Endothelial cell of umbilical vein (primary cell): ENCODE results near the gene PM20D2. TPM values are rescaled to one million over a fixed set of nuclear protein-coding genes. Genes with fewer than 3 reads are reported as not detected.

Experiments
- BruUV-seq: library from RNA; stranded (reverse); fragments of 400-500 nt; replicated peaks from 2 replicates; lab custom pipeline; 2021; lab: Mats Ljungman, UMichigan
- CTCF ChIA-PET: fragments of 300-600, 350-600 bp; sonication (Branson Sonifier 250); formaldehyde crosslinking; loops from one replicate; lab custom pipeline; 2021; ENCODE audit warnings: antibody characterized with exemption, inconsistent platforms; lab: Charles Lee
- POLR2A ChIA-PET: fragments of 300-600, 350-600 bp; sonication (Branson Sonifier 250); formaldehyde crosslinking; loops from one replicate; lab custom pipeline; 2021; ENCODE audit warnings: antibody characterized with exemption, inconsistent platforms; lab: Charles Lee
- DNase-seq: peaks from one replicate; pipeline ENCODE4 v3.0.0-alpha.2; 2011; ENCODE audit warnings: low read depth, low spot score
- FAIRE-seq: peaks from 2 replicates; lab custom pipeline; 2011; peaks lifted over from hg19 to GRCh38; lab: Jason Lieb, UNC
- H2AFZ ChIP-seq: 2 replicates; pipeline ENCODE4 v1.6.0; 2012; ENCODE audit warnings: low read depth, low read length, control low read depth, inconsistent platforms
- H3K27ac ChIP-seq: 2 replicates; pipeline ENCODE4 v1.5.1; 2011; ENCODE audit warnings: low read depth, mild to moderate bottlenecking, control low read depth, low read length, moderate library complexity; ENCODE audit not compliant: insufficient read depth
- H3K27me3 ChIP-seq, 2 experiments: 2 replicates each; pipeline versions ENCODE4 v1.6.0 to v1.6.1; 2011; ENCODE audit warnings: low read length in 2 of 2, mixed read lengths in 1 of 2; ENCODE audit not compliant: control insufficient read depth in 2 of 2, insufficient read depth in 2 of 2
- H3K36me3 ChIP-seq, 2 experiments: 2 replicates in 1 of 2; 3 replicates in 1 of 2; pipeline ENCODE4 v1.5.1; 2011; ENCODE audit warnings: low read length in 2 of 2, mild to moderate bottlenecking in 1 of 2, moderate library complexity in 1 of 2; ENCODE audit not compliant: control insufficient read depth in 2 of 2, insufficient read depth in 2 of 2; ENCODE audit errors: extremely low read depth in 1 of 2
- H3K4me1 ChIP-seq: 3 replicates; pipeline ENCODE4 v1.5.1; 2011; ENCODE audit warnings: mild to moderate bottlenecking, low read length; ENCODE audit not compliant: control insufficient read depth, insufficient read depth; ENCODE audit errors: extremely low read depth
- H3K4me2 ChIP-seq: 2 replicates; pipeline ENCODE4 v1.6.1; 2011; ENCODE audit warnings: low read length, control low read depth, mixed read lengths; ENCODE audit not compliant: insufficient read depth
- H3K4me3 ChIP-seq, 3 experiments: fragments of 200-600 bp in 1 of 3; sonication (generic), shearing (Covaris generic) in 1 of 3; replicated peaks in 1 of 3; 2 replicates each; pipeline ENCODE4 v1.5.1; 2011 to 2016; ENCODE audit warnings: control low read depth in 3 of 3, low read length in 3 of 3, mild to moderate bottlenecking in 2 of 3, inconsistent platforms in 1 of 3, low read depth in 1 of 3, moderate library complexity in 1 of 3; ENCODE audit not compliant: insufficient read depth in 1 of 3
- H3K79me2 ChIP-seq: 2 replicates; pipeline ENCODE4 v1.6.0; 2012; ENCODE audit warnings: low read length, inconsistent platforms; ENCODE audit not compliant: control insufficient read depth, insufficient read depth
- H3K9ac ChIP-seq: replicated peaks from 2 replicates; pipeline ENCODE3; 2011; ENCODE audit warnings: low read length, control low read depth; ENCODE audit not compliant: insufficient read depth; ENCODE audit errors: extremely low read depth
- H3K9me1 ChIP-seq: replicated peaks from 3 replicates; pipeline ENCODE4 v1.6.0; 2011; ENCODE audit warnings: mild to moderate bottlenecking, low read length; ENCODE audit not compliant: control insufficient read depth, insufficient read depth; ENCODE audit errors: extremely low read depth
- H3K9me3 ChIP-seq: replicated peaks from 2 replicates; pipeline ENCODE4 v1.5.1; 2012; ENCODE audit warnings: low read length, inconsistent platforms; ENCODE audit not compliant: control insufficient read depth, insufficient read depth
- H4K20me1 ChIP-seq: replicated peaks from 2 replicates; pipeline ENCODE3; 2011; ENCODE audit warnings: mild to moderate bottlenecking, low read length; ENCODE audit not compliant: control insufficient read depth, insufficient read depth; ENCODE audit errors: extremely low read depth
- EZH2 ChIP-seq: IDR thresholded peaks from 2 replicates; pipeline ENCODE4 v1.6.1; 2012; ENCODE audit warnings: borderline replicate concordance, low read depth, mild to moderate bottlenecking, moderate library complexity, low read length, inconsistent platforms; ENCODE audit not compliant: severe bottlenecking
- FOS ChIP-seq: IDR thresholded peaks from 2 replicates; pipeline ENCODE4 v1.6.1; 2011; ENCODE audit warnings: mild to moderate bottlenecking, low read length, moderate library complexity, borderline replicate concordance; ENCODE audit not compliant: insufficient read depth
- MYC ChIP-seq: IDR thresholded peaks from one replicate; pipeline ENCODE4 v1.6.1; 2011; ENCODE audit warnings: mild to moderate bottlenecking, low read depth, low read length
- POLR2AphosphoS5 ChIP-seq: IDR thresholded peaks from 2 replicates; pipeline ENCODE4 v1.6.1; 2012; ENCODE audit warnings: low read depth, mild to moderate bottlenecking, control low read depth, low read length, moderate library complexity; ENCODE audit not compliant: insufficient read depth
- dilution Hi-C: fragments of 300-500 bp; cut with MboI; formaldehyde crosslinking; loops from one replicate; pipeline ENCODE4 v1.15.0; 2019; ENCODE audit warnings: low sequenced_read_pairs; ENCODE audit not compliant: extremely low pct_ligation_motif_present
- intact Hi-C: fragments of 100-400 bp; cut with micrococcal nuclease; formaldehyde crosslinking; loops from one replicate; pipeline ENCODE4 v1.10.0; 2022
- polyA plus RNA-seq, 4 experiments: library from polyadenylated mRNA; depleted of rRNA in 3 of 4; stranded (reverse) in 3 of 4; unstranded in 1 of 4; fragments of >200 nt; gene quantifications; 2 replicates each; pipeline versions ENCODE4 v1.2.1 to v1.2.3, GENCODE V29; 2011 to 2012; ENCODE audit warnings: missing spikeins in 1 of 4
- total RNA-seq: library from RNA; stranded (reverse); gene quantifications from 2 replicates; pipeline ENCODE4 v1.2.3, GENCODE V29; 2021

The PM20D2 gene
- total and polyA plus RNA-seq, 2 donors (not counting 3 experiments of a cell fraction or from before 2014, with no cell fraction given) = 3.0 to 10.9 TPM

DNA sequence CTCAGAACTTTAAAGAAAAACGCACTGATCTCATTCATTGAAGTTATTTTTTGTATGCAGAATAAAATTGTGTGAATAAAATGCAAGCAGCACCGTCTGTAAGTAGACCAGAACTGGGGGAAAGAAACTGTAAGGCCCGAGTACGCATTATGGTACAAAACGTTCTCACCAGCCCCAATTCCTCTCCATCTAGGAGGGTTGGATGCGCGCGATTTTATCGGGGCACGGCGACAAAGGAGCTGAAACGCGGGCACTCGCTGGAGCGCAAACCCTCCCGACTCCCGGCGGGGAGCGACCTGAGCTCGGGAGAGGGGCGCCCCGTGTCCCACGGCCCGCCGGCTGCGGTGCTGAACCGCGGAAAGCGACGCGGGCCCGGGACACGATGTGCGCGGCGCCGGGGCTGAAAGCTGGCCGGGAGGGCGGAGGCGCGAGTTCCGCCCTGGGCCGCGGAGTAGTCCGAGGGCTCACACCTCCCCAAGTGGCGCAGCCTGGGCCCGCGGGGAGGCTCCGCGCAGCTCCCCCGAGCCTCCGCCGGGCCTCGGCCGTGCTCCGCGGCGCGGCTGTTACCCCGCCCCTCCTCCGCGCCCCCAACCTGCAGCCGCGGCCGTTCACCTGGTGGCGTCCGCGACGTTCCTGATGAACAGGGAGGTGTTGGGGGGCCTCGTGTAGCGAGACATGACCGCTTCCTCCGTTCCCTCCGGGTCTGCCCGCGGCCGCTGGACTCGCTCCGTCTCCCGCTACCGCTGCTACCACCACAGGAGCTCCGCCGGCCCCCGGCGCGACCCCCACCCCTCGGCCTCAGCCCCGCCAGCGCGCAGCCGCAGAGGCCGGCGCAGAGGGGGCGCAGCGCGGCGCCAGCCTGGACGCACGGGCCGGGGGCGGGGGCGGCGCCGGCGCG lies 28.4 kb upstream of the PM20D2 start, which contains the start of gene SRSF12:
Gene SRSF12, minus strand, starts transcription at position 861 of the 898 bp plus-strand sequence. Its CDS starts 184 bp downstream, at position 677.
- peak; percentile 30 for DNase-seq
- Histone ChIP-seq H3K27ac (no peak within 1 kb of the TSS), H3K9ac (peak within 1 kb of the TSS; percentile 26), H3K4me3 (peak within 1 kb of the TSS; percentile 33 to 66 (median 52)), H3K9me1 (no peaks in the 10 kb centered on the region), H3K36me3 (no peaks in the 10 kb centered on the region), H3K79me2 (no peaks in the 10 kb centered on the region), H4K20me1 (no peaks in the 10 kb centered on the region), H3K4me1 (peaks cover 9% of the 10 kb centered on the region), H3K27me3 (peaks cover 10 to 26% of the 10 kb centered on the region in 2 experiments), H3K9me3 (no peaks in the 10 kb centered on the region), H3K4me2 (peak within 1 kb of the TSS; percentile 90), H2AFZ (peak within 1 kb of the TSS; percentile 89)
- intact Hi-C loops = no loop called here
- TF ChIP-seq EZH2 (peak; percentile 71), MYC (no peak), POLR2AphosphoS5 (no peak)
- ChIA-PET POLR2A (interaction anchor here (1.5 kb wide), 1 partner anchor 37 kb away, joined by 3 read pairs; the partner anchor contains the start of gene PNRC1), CTCF (interaction anchor here (1.0 to 1.3 kb wide), 3 partner anchors 37 to 135 kb away, joined by 3 to 5 read pairs (median 5); partner anchors contain the start of gene PNRC1)
- dilution Hi-C loops = no loop called here
- no peak for FAIRE-seq
- BruUV-seq = no TSS peak

GRCh38 chr6:89118931-89119330 lies 26.9 kb upstream of the PM20D2 start:
- ChIA-PET POLR2A (interaction anchor here (0.6 kb wide), 1 partner anchor 241 kb away, joined by 4 read pairs; no protein-coding TSS in a partner anchor), CTCF (interaction anchor here (0.6 to 1.0 kb wide), 2 partner anchors 29 to 136 kb away, joined by 3 to 6 read pairs; no protein-coding TSS in a partner anchor)
- peaks cover 10 to 26% of the 10 kb centered on the region in 2 experiments for H3K27me3 ChIP-seq
- FAIRE-seq = no peak
- no peaks in the 10 kb centered on the region for H4K20me1 ChIP-seq
- intact Hi-C loops = no loop called here
- H3K9me3 ChIP-seq = no peaks in the 10 kb centered on the region
- no peak for DNase-seq
- peaks cover 9% of the 10 kb centered on the region for H3K4me1 ChIP-seq
- H3K9me1 ChIP-seq = no peaks in the 10 kb centered on the region
- H3K9ac ChIP-seq = no peak overlapping the region
- no peak for TF ChIP-seq FOS
- no peak overlapping the region for H3K4me2 ChIP-seq
- no peak overlapping the region for H2AFZ ChIP-seq
- H3K36me3 ChIP-seq = no peaks in the 10 kb centered on the region
- dilution Hi-C loops = no loop called here
- no peak overlapping the region for H3K27ac ChIP-seq
- H3K79me2 ChIP-seq = no peaks in the 10 kb centered on the region
- BruUV-seq = no TSS peak
- H3K4me3 ChIP-seq = no peak overlapping the region
